GM06990 (cell line): Measurements from ENCODE around the gene CACNA1C.

Source experiments
- DNase-seq: peaks from one replicate; pipeline ENCODE4 v3.0.0-alpha.2; 2011; ENCODE audit not compliant: insufficient read length; ENCODE audit errors: extremely low read depth
- H3K27me3 ChIP-seq: replicated peaks from 2 replicates; pipeline ENCODE4 v1.6.0; 2011; ENCODE audit warnings: low read length; ENCODE audit not compliant: control insufficient read depth, insufficient read depth
- H3K36me3 ChIP-seq: 2 replicates; pipeline ENCODE4 v1.5.1; 2011; ENCODE audit warnings: low read length; ENCODE audit not compliant: control insufficient read depth, insufficient read depth
- H3K4me3 ChIP-seq: replicated peaks from 2 replicates; pipeline ENCODE4 v1.5.1; 2011; ENCODE audit warnings: low read depth, mild to moderate bottlenecking, control low read depth, low read length
- TF ChIP-seq, protein P1 (sequence below): IDR thresholded peaks from 2 replicates; pipeline ENCODE4 v1.5.1; 2011; ENCODE audit warnings: low read length, control low read depth, mild to moderate bottlenecking, inconsistent platforms; ENCODE audit not compliant: insufficient read depth, poor library complexity, severe bottlenecking

The CACNA1C gene

DNA sequence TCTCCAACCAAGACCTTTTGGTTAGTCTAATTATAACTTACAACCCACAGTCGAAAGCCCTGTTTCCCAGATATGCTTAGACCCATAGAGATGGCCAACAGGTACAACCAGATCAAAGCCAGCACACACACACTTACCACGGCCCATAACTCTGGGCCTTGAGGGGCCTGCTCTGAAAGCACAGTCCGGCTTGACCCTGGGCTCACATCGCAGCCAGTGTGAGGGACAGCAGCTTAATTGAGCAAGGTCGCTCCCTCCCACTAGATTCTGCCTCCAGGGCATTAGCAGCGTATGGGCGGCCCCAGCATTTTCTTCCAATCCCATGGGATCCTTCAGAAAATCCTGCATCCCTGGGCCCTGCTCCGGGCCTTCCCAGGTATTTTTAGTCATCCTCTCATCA lies 584.6 kb downstream of the CACNA1C start:
- TF ChIP-seq, protein P1, sequence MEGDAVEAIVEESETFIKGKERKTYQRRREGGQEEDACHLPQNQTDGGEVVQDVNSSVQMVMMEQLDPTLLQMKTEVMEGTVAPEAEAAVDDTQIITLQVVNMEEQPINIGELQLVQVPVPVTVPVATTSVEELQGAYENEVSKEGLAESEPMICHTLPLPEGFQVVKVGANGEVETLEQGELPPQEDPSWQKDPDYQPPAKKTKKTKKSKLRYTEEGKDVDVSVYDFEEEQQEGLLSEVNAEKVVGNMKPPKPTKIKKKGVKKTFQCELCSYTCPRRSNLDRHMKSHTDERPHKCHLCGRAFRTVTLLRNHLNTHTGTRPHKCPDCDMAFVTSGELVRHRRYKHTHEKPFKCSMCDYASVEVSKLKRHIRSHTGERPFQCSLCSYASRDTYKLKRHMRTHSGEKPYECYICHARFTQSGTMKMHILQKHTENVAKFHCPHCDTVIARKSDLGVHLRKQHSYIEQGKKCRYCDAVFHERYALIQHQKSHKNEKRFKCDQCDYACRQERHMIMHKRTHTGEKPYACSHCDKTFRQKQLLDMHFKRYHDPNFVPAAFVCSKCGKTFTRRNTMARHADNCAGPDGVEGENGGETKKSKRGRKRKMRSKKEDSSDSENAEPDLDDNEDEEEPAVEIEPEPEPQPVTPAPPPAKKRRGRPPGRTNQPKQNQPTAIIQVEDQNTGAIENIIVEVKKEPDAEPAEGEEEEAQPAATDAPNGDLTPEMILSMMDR: no peak
- Histone ChIP-seq H3K4me3 (no peak overlapping the region), H3K36me3 (no peaks in the 10 kb centered on the region), H3K27me3 (peaks cover 9% of the 10 kb centered on the region)
- no peak for DNase-seq

DNA sequence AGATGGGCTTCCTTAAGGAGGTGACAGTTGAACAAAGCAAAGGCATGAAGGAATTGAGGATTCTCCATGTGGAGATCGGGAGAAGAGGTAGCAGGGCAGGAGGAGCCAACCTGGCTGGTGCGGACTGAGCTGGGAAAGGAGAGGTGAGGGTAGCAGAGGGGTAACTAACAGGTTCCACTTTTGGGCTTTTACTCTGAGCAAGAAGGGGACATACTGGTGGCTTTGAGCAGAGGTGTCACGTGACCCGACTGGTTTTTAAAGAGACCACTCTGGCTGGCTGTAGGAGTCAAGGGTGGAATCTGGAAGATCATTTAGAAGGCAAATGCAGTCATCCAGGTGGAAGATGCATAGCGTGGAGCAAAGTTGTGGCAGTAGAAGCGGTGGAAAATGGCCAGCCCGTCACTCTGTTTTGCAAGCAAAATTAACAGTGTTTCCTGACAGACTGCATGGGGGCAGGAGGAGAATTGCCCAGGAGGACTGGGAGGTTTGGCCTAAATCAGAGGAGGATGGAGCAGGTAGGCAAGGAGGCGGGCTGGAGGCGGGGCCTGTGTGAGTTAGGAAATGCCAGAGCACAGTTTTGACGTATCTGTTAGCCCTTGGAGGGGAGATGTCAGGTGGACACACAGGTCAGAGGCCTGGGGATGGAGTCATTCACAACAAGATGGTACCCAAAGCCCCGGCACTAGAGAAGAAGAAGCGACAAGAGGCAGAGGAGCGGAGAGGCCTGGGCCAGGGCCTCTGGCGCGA lies 585.7 kb downstream of the CACNA1C start:
- no peak overlapping the region for H3K4me3 ChIP-seq
- H3K36me3 ChIP-seq: no peaks in the 10 kb centered on the region
- no peak for DNase-seq
- TF ChIP-seq, protein P1: no peak
- H3K27me3 ChIP-seq: peaks cover 9% of the 10 kb centered on the region

DNA sequence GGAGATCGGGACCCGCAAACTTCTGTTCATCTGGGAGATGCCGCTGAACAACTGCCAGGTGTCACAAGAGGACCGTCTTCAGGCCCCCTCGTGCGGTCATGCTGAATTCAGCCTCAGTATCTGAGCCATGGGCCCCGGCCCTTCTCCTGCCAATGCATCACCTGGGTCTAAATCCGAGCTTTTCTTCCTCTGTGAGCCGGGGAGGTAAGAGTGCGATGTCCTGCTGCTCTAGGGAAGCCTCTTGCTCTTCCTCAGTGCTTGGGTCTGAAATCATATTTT lies 586.2 kb downstream of the CACNA1C start:
- no peaks in the 10 kb centered on the region for H3K36me3 ChIP-seq
- H3K27me3 ChIP-seq: peaks cover 8% of the 10 kb centered on the region
- DNase-seq: no peak
- H3K4me3 ChIP-seq: no peak overlapping the region
- TF ChIP-seq, protein P1: no peak

DNA sequence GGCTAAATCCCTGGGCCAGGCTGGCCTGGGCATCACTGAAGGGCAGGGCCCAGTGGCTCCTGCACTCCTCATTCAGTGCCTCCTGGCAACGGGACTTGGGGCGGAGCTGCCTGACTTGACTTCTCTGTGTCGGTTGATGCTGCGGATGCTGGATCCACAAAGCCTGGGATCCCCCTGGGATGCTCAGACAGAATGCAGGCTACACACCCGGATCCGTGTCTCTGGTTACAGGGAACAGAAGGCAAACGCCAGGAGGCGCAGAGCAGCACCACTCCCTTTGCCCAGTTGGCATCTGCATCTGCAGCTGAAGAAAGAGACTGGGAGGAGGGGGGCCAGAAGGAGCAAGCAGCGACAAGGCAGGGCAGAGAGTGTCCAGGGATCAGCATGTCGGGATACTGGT lies 587.5 kb downstream of the CACNA1C start:
- TF ChIP-seq, protein P1: no peak
- Histone ChIP-seq H3K27me3 (peaks cover 7% of the 10 kb centered on the region), H3K36me3 (no peaks in the 10 kb centered on the region), H3K4me3 (no peak overlapping the region)
- DNase-seq: no peak

DNA sequence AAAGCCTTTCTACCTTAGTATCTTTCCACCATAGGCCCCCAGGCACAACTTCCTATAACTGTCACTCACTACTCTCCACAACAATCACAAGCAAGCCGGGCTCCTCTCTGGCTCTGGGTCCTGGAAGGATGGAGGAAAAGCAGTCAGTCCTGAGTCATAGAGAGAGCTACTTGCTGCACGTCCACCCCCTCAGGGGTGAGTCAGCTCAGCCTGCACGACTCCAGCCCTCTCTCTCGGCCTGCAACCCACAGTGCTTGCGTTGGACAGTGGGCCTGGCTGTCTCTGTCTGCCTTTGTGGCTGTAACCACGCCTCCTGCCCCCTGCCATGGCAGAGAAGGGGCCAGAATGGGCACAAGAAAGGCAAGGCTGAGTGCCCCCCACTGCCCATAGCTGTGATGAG lies 587.9 kb downstream of the CACNA1C start:
- Histone ChIP-seq H3K4me3 (no peak overlapping the region), H3K27me3 (peaks cover 7% of the 10 kb centered on the region)
- TF ChIP-seq, protein P1: no peak

DNA sequence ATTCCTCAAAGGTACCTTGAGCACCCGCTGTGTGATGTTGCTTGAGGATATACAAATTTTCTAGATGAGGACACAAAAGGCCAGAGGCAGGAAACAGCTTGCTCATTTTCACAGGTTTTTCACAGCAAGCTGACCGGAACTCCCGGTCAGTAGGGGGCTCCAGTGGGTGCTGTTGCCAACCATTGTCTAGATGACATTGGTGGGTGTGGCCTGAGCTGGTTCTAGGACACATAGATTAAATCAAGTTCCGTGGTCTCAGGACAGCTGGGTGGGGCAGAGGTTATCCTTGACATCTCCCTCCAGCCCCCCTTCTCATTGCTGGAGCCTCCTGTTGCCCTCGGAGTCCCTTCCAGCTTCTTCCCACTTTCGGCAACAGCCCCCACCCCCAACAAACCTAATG lies 588.4 kb downstream of the CACNA1C start:
- Histone ChIP-seq H3K27me3 (peaks cover 7% of the 10 kb centered on the region), H3K4me3 (no peak overlapping the region), H3K36me3 (no peaks in the 10 kb centered on the region)
- no peak for DNase-seq
- TF ChIP-seq, protein P1: peak; percentile 34

More for the DNA sequence above, 587.9 kb downstream of the CACNA1C start:
- H3K36me3 ChIP-seq: no peaks in the 10 kb centered on the region
- DNase-seq: no peak
